Spleen (tissue), 11 donors: ENCODE data around the gene TEX48. TPM values are rescaled to one million over a fixed set of nuclear protein-coding genes. Genes with fewer than 3 reads are reported as not detected.

Experiments used
- DNase-seq: peaks from one replicate; pipeline ENCODE4 v3.0.0-alpha.2; 2020
- H3K27ac ChIP-seq, 8 donors: fragments of 200-600 bp; sonication (generic) in 7 of 8; 1 replicate in 4 of 8; 2 replicates in 4 of 8; pipeline versions ENCODE4 v1.5.0 to v1.8.0; 2016 to 2021; ENCODE audit warnings: inconsistent platforms in 4 of 8, mild to moderate bottlenecking in 4 of 8, moderate library complexity in 1 of 8
- H3K27me3 ChIP-seq, 7 donors: fragments of 200-600 bp; sonication (generic) in 6 of 7; replicated peaks in 1 of 7; 1 replicate in 4 of 7; 2 replicates in 3 of 7; pipeline versions ENCODE4 v1.5.0 to v1.8.0; 2016 to 2021; ENCODE audit warnings: inconsistent platforms in 3 of 7, mild to moderate bottlenecking in 1 of 7
- H3K36me3 ChIP-seq, 6 donors: fragments of 200-600 bp; sonication (generic) in 5 of 6; 1 replicate in 4 of 6; 2 replicates in 2 of 6; pipeline versions ENCODE4 v1.5.0 to v1.8.0; 2016 to 2021; ENCODE audit warnings: inconsistent platforms in 2 of 6
- H3K4me1 ChIP-seq, 6 donors: fragments of 200-600 bp; sonication (generic) in 5 of 6; 1 replicate in 3 of 6; 2 replicates in 3 of 6; pipeline versions ENCODE4 v1.5.0 to v1.8.0; 2016 to 2021; ENCODE audit warnings: inconsistent platforms in 3 of 6
- H3K4me3 ChIP-seq, 8 donors: fragments of 200-600 bp; sonication (generic) in 7 of 8; 1 replicate in 4 of 8; 2 replicates in 4 of 8; pipeline versions ENCODE4 v1.5.0 to v1.8.0; 2016 to 2021; ENCODE audit warnings: inconsistent platforms in 4 of 8, mild to moderate bottlenecking in 4 of 8, moderate library complexity in 2 of 8
- H3K9me3 ChIP-seq, 8 donors: fragments of 200-600 bp; sonication (generic) in 7 of 8; 1 replicate in 4 of 8; 2 replicates in 4 of 8; pipeline versions ENCODE4 v1.5.0 to v1.8.0; 2016 to 2021; ENCODE audit warnings: inconsistent platforms in 4 of 8
- POLR2A ChIP-seq, 3 donors: fragments of 450-650 bp; IDR thresholded peaks; one replicate each; pipeline ENCODE4 v1.5.1; 2017; ENCODE audit warnings: antibody characterized with exemption in 3 of 3, mild to moderate bottlenecking in 1 of 3
- POLR2AphosphoS5 ChIP-seq, 3 donors: sonication (generic); formaldehyde crosslinking; IDR thresholded peaks; one replicate each; pipeline ENCODE4 v1.5.1; 2017; ENCODE audit warnings: antibody characterized with exemption in 3 of 3
- WGBS, 5 donors: extraction: QIAGEN DNeasy Blood & Tissue Kit in 3 of 5; methylation state at CpG; one replicate each; pipeline versions ENCODE4 v1.1.5 to v1.1.7; 2013 to 2018; 5-methylcytosine and 5-hydroxymethylcytosine counted together
- intact Hi-C: fragments of 100-400 bp; cut with DNase I; formaldehyde crosslinking; loops from one replicate; pipeline ENCODE4 v1.15.0; 2023; ENCODE audit warnings: low total_unique reads
- polyA plus RNA-seq, 3 donors: library from polyadenylated mRNA; stranded (reverse); fragments of 200-250 nt; gene quantifications; one replicate each; pipeline ENCODE4 v1.2.1, GENCODE V29; 2013
- total RNA-seq, 7 donors: library from RNA; depleted of rRNA in 3 of 7; stranded (reverse); fragments of >200 nt in 3 of 7; fragmentation: NEBNext Ultra II Directional in 4 of 7; extraction: Animal tissue kit (Norgen Biotek cat#: 25700) in 4 of 7; gene quantifications; one replicate each; pipeline versions ENCODE4 v1.1.0 to v1.2.1, GENCODE V29; 2016 to 2021
- TF ChIP-seq, protein P1 (sequence below), 11 experiments: fragments of 200-600 bp in 7 of 11; fragments of 450-650 bp in 4 of 11; sonication (generic) in 4 of 11; IDR thresholded peaks in 8 of 11; conservative IDR thresholded peaks in 3 of 11; 1 replicate in 7 of 11; 2 replicates in 4 of 11; pipeline versions ENCODE4 v1.4.0 to v1.8.0; 2016 to 2021; ENCODE audit warnings: antibody characterized with exemption in 11 of 11, inconsistent platforms in 4 of 11, mild to moderate bottlenecking in 1 of 11
- donor health status: healthy with polysubstance abuse.
- donor health status: DM: no; HTN: no; CAD: no; lungs with moderate emphysema.
- donor health status: DM: no; HTN: no; CAD: no.
- donor health status: Bipolar disorder and iron deficiency.
- donor health status: healthy.
- donor health status: DM: no; HTN: no; CAD: no.
- donor health status: DM: yes; HTN: yes; CAD: no.

Gene TEX48
- total and polyA plus RNA-seq, 10 donors: not detected

DNA sequence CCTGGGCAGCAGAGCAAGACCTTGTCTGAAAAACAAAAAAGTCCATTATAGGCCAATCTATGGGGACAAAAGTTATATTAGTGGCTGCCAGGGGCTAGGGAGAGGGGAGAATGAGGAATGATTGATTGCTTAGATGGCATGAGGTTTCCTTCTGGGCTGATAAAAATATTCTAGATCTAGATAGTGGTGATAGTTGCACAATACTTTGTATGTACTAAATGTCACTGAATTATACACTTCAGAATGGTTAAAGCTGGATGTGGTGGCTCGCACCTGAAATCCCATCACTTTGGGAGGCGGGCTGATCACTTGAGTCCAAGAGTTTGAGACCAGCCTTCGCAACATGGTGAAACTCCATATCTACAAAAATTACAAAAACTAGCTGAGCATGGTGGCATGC is 42.8 kb upstream of the TEX48 start:
- peaks cover 0 to 6% (median 0%) of the 10 kb centered on the region in 6 donors for H3K4me1 ChIP-seq
- 90 to 98% (median 96%) methylated on average over 3 of the region's 3 CpGs for WGBS, 5 donors
- TF ChIP-seq POLR2AphosphoS5 (IDR thresholded peaks at IDR 0.05): no peak
- no peak for TF ChIP-seq POLR2A (IDR thresholded peaks at IDR 0.05)
- TF ChIP-seq, protein P1, sequence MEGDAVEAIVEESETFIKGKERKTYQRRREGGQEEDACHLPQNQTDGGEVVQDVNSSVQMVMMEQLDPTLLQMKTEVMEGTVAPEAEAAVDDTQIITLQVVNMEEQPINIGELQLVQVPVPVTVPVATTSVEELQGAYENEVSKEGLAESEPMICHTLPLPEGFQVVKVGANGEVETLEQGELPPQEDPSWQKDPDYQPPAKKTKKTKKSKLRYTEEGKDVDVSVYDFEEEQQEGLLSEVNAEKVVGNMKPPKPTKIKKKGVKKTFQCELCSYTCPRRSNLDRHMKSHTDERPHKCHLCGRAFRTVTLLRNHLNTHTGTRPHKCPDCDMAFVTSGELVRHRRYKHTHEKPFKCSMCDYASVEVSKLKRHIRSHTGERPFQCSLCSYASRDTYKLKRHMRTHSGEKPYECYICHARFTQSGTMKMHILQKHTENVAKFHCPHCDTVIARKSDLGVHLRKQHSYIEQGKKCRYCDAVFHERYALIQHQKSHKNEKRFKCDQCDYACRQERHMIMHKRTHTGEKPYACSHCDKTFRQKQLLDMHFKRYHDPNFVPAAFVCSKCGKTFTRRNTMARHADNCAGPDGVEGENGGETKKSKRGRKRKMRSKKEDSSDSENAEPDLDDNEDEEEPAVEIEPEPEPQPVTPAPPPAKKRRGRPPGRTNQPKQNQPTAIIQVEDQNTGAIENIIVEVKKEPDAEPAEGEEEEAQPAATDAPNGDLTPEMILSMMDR (IDR thresholded peaks at IDR 0.05 in 8 of 11, conservative IDR thresholded peaks at IDR 0.05 in 3 of 11): no peak
- H3K36me3 ChIP-seq: no peaks in the 10 kb centered on the region
- intact Hi-C loops: no loop called here
- peaks cover 0 to 18% (median 0%) of the 10 kb centered on the region in 7 donors for H3K27me3 ChIP-seq
- peaks cover 0 to 8% (median 0%) of the 10 kb centered on the region in 8 donors for H3K9me3 ChIP-seq
- no peak for DNase-seq
- H3K4me3 ChIP-seq: no peak overlapping the region
- H3K27ac ChIP-seq: no peak overlapping the region

- H3K36me3 ChIP-seq: no peaks in the 10 kb centered on the region
- TF ChIP-seq, protein P1 (IDR thresholded peaks at IDR 0.05 in 8 of 11, conservative IDR thresholded peaks at IDR 0.05 in 3 of 11): no peak
- TF ChIP-seq POLR2AphosphoS5 (IDR thresholded peaks at IDR 0.05): no peak
- no peak for TF ChIP-seq POLR2A (IDR thresholded peaks at IDR 0.05)
- WGBS, 5 donors: 85 to 94% (median 91%) methylated on average over 1 of the region's 1 CpG
- peaks cover 0 to 11% (median 0%) of the 10 kb centered on the region in 6 donors for H3K4me1 ChIP-seq
- no peak for DNase-seq
- peaks cover 0 to 24% (median 0%) of the 10 kb centered on the region in 7 donors for H3K27me3 ChIP-seq
- no peak overlapping the region for H3K27ac ChIP-seq
- intact Hi-C loops: no loop called here
- H3K4me3 ChIP-seq: no peak overlapping the region
- H3K9me3 ChIP-seq: peaks cover 0 to 8% (median 0%) of the 10 kb centered on the region in 8 donors
These were observed 41.9 kb upstream of the TEX48 start for GRCh38 chr9:114723931-114724330.

DNA sequence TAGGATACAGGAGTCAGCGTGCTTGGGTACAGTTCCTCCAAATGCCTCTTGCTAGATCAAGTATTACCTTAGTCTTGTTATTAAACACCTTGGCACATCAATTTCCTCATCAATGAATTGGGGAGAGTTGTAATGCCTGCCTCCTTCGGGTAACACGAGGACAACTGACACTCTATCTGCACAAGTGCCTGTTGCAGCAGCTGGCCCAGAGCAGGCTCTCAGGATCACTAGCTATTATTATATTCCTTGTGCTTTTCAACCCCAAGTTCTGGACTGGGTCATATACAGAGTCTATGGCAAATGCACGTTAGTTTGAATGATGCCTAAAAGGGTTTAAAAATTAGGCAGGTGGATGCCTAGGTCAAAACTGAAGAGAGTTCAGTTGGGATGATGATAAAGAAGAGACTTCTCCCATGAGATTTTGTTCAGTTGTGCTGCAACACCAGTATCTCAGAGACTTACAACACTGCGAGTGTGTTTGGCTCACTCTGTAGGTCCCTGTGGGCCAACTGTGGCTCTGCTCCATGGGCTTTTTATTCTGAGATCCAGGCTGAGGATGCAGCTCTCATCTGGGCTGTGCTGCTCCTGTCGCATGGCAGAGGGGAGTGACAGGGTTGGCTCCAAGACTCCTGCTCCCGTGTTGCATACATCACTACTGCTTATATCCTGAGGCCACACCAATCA is 41.1 kb upstream of the TEX48 start:
- intact Hi-C loops: no loop called here
- Histone ChIP-seq H3K36me3 (no peaks in the 10 kb centered on the region), H3K9me3 (peaks cover 0 to under 1% (median 0%) of the 10 kb centered on the region in 8 donors), H3K4me1 (peaks cover 0 to 11% (median 0%) of the 10 kb centered on the region in 6 donors), H3K4me3 (no peak overlapping the region), H3K27ac (no peak overlapping the region), H3K27me3 (peaks cover 0 to 24% (median 0%) of the 10 kb centered on the region in 7 donors)
- DNase-seq: no peak
- 70 to 87% (median 78%) methylated on average over 7 of the region's 7 CpGs for WGBS, 5 donors
- TF ChIP-seq POLR2A (IDR thresholded peaks at IDR 0.05): no peak
- no peak for TF ChIP-seq POLR2AphosphoS5 (IDR thresholded peaks at IDR 0.05)
- TF ChIP-seq, protein P1 (IDR thresholded peaks at IDR 0.05 in 8 of 11, conservative IDR thresholded peaks at IDR 0.05 in 3 of 11): no peak

GRCh38 chr9:114722081-114722621 is 40.2 kb upstream of the TEX48 start:
- Histone ChIP-seq H3K4me1 (peaks cover 0 to 11% (median 0%) of the 10 kb centered on the region in 6 donors), H3K9me3 (no peaks in the 10 kb centered on the region), H3K27ac (no peak overlapping the region), H3K4me3 (no peak overlapping the region), H3K27me3 (peaks cover 0 to 27% (median 0%) of the 10 kb centered on the region in 7 donors), H3K36me3 (no peaks in the 10 kb centered on the region)
- WGBS, 5 donors: 67 to 82% (median 70%) methylated on average over 7 of the region's 7 CpGs
- intact Hi-C loops: no loop called here
- TF ChIP-seq POLR2AphosphoS5 (IDR thresholded peaks at IDR 0.05) (no peak), POLR2A (IDR thresholded peaks at IDR 0.05) (no peak)
- TF ChIP-seq, protein P1 (IDR thresholded peaks at IDR 0.05 in 8 of 11, conservative IDR thresholded peaks at IDR 0.05 in 3 of 11): no peak
- DNase-seq: no peak
